ENCODE measurements around the gene MTHFD1L.
"Not testable (repeated sequence)": the region's sequence is repeated elsewhere in the genome, so short reads cannot be mapped to it uniquely, and the experiment has no call there.

The MTHFD1L gene

DNA sequence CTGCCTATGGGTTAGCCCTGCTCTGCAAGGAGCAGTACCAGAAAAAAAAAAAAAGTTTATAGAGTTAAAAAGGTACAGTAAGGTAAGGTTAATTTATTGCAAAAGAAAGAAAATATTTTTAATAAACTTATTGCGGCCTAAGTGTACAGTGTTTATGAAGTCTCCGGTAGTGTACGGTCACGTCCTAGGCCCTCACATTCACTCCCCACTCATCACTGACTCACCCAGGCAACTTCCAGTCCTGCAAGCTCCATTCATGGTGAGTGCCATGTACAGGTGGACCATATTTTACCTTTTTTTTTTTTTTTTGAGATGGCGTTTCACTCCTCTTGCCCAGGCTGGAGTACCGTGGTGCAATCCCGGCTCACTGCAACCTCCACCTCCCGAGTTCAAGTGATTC, 258.1 kb downstream of the MTHFD1L start:
- not testable (repeated sequence) for DNase-seq (ENCODE audit: low spot score)

DNA sequence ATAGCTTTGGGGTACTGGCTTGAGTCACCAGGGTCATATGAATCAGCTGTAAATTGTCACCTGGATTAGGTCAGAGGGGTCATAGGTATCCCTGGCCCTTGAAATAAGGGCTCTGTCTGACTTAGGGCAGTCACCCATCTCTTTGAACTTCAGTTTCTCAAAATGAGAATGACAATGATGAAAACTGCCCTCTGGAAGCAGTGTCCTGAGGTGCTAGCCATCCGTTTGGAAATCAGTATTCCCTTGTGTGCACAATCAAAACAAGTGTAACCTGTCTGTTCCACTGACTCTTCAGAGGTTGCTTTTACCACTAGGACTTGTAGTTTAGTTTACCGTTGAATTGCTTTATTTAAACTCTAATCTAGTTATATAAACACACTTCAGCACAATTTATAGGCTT, 259.7 kb downstream of the MTHFD1L start:
- not testable (repeated sequence) for DNase-seq (ENCODE audit: low spot score)

DNA sequence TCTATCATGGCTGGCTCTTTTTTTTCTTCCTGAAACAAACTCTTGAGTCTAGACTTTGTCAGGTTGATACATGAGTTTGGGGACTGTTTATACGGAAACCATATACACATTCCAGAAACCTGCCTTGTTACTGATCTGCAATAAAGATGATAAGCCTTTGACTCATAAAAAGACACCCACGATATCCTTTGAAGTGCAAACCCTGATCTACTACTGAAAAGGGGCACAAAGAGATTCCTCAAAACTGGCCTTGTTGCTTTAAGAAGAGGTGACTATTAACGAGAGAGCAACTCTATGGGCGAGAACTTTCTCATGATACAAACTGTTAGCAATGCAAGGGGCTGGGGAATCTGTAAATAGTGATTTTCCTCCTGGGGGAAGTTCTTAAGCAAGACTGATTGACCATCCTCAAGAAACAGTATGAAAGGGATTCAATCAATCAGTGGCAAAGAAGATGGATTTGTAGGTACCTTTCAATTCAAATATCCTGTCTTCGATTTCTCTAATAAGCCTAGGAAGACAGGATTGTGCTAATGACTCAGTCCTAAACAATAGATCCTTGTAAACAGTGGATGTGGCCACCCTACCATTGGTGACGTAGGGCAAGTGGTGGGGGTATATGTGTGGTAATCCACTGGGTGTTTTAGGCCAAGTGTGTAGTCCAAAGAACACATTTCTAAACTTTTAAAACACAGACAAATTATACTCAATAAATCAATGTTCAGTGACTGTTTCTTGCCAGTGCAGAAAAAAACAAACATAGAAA, 260.3 kb downstream of the MTHFD1L start:
- DNase-seq (ENCODE audit: low spot score): not testable (repeated sequence)

DNA sequence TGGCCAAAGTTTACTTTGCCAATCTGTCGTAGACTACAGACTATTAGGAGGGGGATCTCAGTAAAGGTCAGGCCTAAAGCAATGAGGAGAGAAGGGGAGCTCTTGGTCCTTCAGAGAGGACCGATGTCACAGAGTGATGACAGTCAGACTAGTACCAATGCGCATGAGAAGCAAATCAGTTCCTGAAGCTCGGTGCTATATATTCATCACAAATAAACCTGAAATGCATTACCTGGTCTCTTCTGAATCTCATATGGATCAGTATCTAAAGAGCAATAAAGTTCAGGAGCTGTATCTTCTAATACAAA, 260.9 kb downstream of the MTHFD1L start:
- not testable (repeated sequence) for DNase-seq (ENCODE audit: low spot score)

DNA sequence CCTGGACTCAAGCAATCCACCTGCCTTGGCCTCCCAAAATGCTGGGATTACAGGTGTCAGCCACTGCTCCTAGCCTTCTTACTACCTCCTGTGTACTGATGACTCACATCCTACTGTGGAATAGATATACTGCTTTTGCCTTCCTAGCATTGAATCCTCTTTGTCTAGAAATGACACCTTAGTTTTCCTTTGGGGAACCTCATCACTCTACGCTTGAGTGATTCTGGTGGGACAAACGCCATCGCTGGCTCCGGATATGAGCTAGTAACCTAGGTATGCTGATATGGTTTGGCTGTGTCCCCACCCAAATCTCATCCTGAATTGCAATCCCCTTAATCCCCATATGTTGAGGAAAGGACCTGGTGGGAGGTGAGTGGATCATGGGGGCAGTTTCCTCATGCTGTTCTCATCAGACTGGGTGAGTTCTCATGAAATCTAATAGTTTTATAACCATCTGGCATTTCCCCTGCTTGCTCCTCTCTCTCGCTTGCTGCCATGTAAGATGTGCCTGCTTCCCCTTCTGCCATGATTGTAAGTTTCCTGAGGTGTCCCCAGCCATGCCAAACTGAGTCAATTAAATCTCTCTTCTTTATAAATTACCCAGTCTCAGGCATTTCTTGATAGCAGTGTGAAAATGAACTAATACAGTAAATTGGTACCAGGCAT, 261.8 kb downstream of the MTHFD1L start:
- DNase-seq (ENCODE audit: low spot score): not testable (repeated sequence)

DNA sequence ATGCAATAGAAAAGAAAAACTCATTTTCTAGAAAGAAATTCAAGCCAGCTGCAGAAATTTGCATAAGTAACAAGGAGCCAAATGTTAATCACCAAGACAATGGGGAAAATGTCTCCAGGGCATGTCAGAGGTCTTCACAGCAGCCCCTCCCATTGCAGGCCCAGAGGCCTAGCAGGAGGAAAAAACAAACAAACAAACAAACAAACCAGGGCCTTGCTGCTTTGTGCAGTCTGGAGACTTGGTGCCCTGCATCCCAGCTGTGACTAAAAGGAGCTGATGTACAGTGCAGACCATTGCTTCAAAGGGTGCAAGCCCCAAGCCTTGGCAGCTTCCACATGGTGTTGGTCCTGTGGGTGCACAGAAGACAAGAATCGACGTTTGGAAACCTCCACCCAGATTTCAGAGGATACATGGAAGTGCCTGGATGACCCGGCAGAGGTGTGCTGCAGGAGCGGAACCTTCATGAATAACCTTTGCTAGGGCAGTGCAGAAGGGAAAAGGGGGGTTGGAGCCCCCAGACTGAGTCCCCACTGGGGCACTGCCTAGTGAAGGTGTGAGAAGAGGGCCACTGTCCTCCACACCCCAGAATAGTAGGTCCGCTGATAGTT, 263.4 kb downstream of the MTHFD1L start:
- no peak for DNase-seq (ENCODE audit: low spot score)

DNA sequence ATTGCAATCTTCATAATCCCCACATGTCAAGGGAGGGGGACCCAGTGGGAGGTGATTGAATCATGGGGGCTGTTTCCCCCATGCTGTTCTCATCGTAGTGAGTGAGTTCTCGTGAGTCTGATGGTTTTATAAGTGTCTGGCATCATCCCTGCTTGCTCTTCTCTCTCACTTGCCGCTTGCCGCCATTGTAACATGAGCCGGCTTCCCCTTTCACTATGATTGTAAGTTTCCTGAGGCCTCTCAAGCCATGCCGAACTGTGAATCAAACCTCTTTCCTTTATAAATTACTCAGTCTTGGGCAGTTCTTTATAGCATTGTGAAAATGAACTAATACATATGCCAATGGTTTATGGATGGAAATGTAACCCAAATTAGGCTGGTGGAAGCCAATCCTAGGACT, 264.8 kb downstream of the MTHFD1L start:
- DNase-seq (ENCODE audit: low spot score): no peak

DNA sequence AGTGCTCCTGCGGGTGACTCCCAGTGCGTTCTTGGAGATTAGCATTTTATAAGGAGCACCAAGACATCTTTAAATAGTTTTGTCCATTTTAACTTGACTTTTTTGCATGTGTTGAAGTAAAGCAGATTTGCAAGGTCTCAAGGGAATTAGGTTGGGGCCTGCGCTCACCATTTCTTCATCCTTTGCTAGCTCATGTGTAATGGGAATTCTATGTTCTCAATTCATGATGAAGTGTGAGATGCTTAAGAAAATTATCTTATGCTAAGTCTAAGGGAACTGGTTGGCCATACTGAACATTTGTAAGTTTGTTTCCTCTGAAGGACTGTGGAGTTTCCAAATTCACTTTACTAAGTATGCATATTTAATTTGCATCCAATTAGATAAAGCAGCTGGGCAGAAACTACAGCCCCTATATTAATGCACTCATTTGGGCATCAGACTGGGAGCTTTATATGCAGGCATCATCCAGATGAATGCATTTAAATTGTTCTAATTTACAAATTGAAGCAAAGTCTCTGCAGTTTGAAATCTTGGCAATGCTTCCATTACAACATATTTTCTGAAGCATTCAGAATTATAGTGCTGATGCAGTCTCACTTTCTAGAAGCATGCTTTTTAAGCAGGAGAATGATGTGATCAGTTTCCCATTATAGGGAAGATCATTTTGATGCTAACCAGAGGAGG, 266.0 kb downstream of the MTHFD1L start:
- no peak for DNase-seq (ENCODE audit: low spot score)

DNA sequence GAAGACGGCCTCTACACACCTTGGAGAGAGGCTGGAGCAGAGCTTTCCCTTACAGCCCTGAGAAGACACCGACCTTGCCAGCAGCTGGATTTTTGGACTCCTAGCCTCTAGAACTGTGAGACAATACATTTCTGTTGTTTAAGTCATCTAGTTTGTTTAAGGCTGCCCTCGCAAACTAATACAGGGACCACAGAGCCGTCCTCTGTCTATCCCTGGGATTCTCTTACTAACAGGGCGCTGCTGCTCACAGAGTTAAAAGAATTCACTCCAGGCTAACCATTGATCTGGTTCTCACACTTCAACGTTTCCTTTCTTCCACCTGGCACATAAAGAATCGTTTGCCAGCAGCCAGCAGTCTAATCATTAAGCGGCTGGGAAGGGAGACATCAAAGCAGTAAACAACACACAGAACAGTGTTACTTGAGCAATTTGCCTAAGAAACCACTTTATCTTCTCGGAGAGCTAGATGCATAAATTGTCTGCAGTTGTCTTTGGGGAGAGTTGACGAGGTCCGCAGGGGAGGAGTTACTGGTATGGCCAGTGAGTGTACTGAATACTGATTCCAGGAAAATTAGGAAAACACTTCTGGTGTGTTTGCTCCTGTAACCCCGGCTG, 270.7 kb downstream of the MTHFD1L start:
- DNase-seq (ENCODE audit: low spot score): no peak

DNA sequence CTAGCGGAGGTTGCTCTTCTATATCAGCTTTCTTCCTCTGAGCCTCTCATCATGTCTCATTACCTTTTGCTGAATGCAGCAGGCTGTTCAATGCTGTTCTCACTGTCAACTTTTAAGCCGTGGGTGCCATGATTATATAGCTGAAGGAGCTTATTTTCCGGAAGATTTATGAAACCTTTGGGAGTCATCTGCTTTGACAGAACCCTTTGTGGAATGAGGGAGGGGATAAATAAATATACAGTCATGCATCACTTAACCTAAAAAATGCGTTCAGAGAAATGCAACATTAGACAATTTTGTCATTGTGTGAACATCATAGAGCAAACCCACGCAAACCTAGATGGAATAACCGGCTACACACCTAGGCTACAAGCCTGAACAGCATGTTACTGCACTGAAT, 272.0 kb downstream of the MTHFD1L start:
- no peak for DNase-seq (ENCODE audit: low spot score)

DNA sequence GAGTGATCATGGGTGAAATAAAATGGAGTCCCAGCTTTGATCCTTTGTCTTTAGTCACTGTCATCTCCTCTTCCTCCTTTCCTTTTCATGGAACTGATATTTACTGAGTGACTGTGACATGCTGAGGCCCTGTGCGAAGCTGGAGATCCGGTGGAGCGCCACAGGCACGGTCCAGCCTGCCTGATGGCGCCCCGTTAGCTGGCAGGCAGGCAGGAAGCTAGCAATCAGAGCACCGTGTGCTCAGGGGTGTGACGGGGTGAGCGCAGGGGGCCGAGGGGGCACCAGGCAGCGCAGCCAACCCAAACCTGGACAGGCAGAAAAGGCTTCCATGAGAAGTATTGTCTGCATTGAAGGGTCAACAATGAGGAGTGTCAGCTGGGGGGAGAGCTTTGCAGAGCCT, 274.0 kb downstream of the MTHFD1L start:
- DNase-seq (ENCODE audit: low spot score): no peak

DNA sequence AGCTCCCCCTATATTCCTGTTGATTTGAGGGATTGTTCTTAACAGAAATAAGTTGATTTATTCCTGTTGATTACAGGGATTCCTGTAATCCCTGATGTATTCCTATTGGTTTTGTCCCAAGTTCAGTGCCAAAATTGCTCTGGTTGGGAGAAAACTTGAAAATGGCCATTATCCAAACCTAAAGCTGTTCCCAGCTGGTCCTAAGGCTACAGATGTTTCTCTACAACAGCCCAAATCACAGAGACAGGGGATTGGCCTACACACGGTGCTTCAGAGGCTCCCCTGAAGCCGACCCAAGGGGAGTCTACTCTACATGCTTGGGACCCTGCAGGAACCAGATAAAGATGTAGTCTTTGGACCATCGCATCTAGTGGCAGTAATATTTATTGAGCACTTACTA, 275.3 kb downstream of the MTHFD1L start:
- DNase-seq (ENCODE audit: low spot score): no peak

DNA sequence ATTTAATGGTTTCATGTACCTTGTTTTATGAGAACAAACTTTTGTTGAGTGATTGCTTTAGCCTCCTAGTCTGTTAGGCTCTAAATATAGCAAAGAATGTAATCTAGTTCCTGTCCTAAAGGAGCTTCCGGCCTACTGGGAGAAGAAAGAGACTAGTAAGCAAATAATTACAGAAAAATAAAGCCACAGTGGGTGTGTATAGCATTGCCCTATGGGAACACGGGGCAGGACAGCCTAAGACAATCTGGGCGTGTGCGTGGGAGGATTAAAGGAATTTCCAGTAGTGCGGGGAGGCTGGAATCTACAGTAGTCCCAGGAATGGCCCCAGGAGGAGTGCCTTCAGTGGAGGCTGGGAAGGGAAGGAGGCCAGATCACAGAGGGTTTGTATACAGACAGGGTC, 276.2 kb downstream of the MTHFD1L start:
- DNase-seq (ENCODE audit: low spot score): no peak

DNA sequence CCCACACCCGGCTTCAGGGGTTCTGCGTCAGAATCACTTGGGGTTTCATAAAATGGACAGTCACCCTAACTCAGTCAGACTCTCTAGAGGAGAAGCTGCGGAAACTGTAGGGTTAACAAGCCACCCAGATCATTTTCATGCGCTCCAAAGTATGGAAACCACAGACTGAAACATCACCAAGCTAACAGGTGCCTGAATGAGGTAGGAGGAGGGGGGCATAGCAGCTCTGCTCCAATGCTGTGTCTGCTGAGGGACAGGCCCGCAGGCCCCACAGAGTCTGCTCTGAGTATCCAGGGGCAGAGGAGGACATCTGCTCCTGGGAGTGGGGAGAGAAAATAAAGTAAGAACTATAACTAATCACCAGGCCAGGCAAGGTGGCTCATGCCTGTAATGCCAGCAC, 277.2 kb downstream of the MTHFD1L start:
- no peak for DNase-seq (ENCODE audit: low spot score)

DNA sequence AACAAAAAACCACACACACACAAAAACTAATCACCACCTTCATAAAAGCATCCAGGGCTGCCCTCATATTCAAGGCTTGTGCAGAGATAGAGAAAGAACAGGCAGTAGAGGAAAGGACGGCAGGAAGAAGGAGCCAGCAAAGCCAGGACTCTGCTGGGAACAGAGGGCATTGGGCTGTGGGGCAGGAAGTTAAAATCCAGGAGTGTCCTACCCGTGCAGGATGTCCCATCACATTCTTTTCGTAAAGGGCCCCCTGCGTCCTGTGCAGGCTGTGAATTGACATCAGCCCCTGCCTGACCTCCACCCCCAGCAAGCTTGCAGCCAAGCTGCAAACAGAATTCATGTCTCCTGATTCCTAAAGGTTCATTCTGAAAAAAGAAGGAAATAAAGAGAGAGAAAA, 277.8 kb downstream of the MTHFD1L start:
- DNase-seq (ENCODE audit: low spot score): no peak

DNA sequence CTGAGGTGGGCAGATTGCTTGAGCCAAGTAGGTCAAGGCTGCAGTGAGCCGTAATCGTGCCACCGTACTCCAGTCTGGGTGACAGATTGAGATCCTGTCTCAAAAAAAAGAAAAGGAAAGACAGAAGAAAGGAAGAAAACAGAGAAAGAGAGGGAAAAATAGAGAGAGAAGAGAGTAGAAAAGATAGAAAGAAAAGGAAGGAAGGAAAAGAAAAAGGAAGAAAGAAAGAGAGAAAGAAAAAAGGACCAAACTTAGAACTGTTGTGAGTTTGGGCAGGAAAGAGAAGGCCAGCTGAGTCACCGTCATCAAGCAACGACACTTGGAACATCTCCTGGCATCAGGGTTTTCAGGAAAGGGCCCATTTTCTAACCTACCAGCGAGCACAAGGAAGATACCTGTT, 278.3 kb downstream of the MTHFD1L start:
- no peak for DNase-seq (ENCODE audit: low spot score)

DNA sequence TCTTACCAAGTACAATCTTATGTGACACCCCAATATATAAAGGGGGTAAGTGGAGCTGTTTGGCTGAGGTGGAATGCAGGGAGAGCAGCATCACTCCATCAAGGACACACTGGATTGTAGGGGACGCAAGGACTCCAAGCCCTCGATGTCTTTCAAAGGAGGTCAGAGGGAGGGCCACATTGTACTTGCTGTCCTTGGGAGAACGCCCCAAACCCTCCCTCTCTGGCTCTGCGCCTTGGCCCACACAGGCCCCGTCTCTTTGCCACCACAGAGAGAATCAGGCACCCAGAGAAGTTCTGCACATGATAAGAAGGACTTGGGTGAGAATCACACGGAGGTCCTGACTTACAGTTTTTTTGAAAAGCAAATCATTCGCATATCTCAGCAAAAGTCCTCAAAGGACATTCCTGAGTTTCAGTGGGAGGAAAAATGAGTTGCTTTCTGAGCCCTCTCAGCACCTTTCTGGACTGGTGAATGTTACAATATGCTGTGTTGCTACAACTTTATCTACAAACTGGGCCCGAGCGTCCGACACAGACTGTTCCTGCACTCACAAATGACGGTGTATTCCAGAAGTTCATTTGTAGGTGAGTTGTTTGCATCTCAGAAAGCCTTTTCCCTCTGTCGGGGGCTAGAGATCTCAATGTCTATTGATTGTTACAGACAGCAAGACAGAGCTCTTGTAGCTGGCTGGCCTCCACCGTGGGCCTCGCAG, 281.8 kb downstream of the MTHFD1L start:
- no peak for DNase-seq (ENCODE audit: low spot score)

DNA sequence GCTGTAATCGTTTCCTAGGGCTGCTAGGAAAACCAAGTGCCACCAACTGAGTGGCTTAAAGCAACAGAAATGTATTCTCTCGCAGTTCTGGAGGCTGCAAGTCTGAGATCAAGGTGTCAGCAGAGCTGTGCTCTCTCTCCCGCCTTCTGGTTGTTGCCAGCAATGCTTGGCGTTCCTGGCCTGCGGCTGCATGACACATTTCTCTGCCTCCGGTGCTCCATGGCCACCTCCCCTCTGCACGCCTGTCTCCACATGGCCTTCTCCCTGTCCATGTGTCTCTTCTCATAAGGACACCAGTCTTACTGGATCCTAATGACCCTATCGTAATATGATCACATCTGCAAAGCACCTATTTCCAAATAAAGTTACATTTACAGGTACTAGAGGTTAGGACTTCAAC, 282.6 kb downstream of the MTHFD1L start:
- DNase-seq (ENCODE audit: low spot score): no peak

DNA sequence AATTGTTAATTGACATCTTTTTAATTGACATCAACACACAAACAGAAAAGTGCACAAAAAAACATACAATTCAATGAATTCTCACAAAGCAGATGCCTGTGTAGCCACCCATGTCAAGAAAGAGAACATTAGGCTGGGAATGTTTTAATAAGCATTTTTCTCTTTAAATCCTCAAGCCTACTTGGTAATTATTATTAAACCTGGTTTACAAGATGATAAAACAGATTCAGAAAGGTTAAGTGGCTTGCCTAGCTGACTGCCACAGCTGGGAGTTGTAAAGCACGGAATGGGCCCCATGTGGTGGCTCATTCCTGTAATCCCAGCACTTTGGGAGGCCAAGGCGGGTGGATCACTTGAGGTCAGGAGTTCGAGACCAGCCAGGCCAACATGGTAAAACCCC, 284.3 kb downstream of the MTHFD1L start:
- DNase-seq (ENCODE audit: low spot score): no peak

All from AG08396 (cell line).